Neural cell (in vitro differentiated cells): Measurements from ENCODE around the gene MRPL36.

Experiments
- EP300 ChIP-seq: fragments of 450-650 bp; conservative IDR thresholded peaks from 2 replicates; pipeline ENCODE4 v1.6.1; 2014; ENCODE audit warnings: antibody characterized with exemption, mild to moderate bottlenecking, moderate library complexity; ENCODE audit not compliant: poor library complexity, severe bottlenecking
- EZH2 ChIP-seq: fragments of 200-600, 300-800 bp; shearing (Covaris generic), sonication (generic); IDR thresholded peaks from 2 replicates; pipeline ENCODE4 v1.6.1; 2014; ENCODE audit warnings: antibody characterized with exemption, low read length, borderline replicate concordance, mild to moderate bottlenecking; ENCODE audit not compliant: insufficient read depth, poor library complexity, severe bottlenecking
- MXI1 ChIP-seq: fragments of 450-650 bp; conservative IDR thresholded peaks from 2 replicates; pipeline ENCODE4 v1.6.1; 2014; ENCODE audit warnings: antibody characterized with exemption, mild to moderate bottlenecking; ENCODE audit not compliant: poor library complexity, severe bottlenecking
- POLR2AphosphoS5 ChIP-seq: IDR thresholded peaks from 2 replicates; pipeline ENCODE4 v1.6.1; 2012
- RAD21 ChIP-seq: fragments of 450-650 bp; conservative IDR thresholded peaks from 2 replicates; pipeline ENCODE4 v1.6.1; 2014; ENCODE audit warnings: antibody characterized with exemption, mild to moderate bottlenecking, moderate library complexity
- TAF1 ChIP-seq: IDR thresholded peaks from 2 replicates; pipeline ENCODE4 v1.6.1; 2012; ENCODE audit warnings: low read depth
- TF ChIP-seq, protein P1 (sequence below): fragments of 450-650 bp; IDR thresholded peaks from 2 replicates; pipeline ENCODE4 v1.5.1; 2014; ENCODE audit warnings: antibody characterized with exemption, mild to moderate bottlenecking, moderate library complexity; ENCODE audit not compliant: poor library complexity, severe bottlenecking
- TF ChIP-seq, protein P2 (sequence below): IDR thresholded peaks from 2 replicates; pipeline ENCODE4 v1.6.1; 2012; ENCODE audit warnings: borderline replicate concordance

DNA sequence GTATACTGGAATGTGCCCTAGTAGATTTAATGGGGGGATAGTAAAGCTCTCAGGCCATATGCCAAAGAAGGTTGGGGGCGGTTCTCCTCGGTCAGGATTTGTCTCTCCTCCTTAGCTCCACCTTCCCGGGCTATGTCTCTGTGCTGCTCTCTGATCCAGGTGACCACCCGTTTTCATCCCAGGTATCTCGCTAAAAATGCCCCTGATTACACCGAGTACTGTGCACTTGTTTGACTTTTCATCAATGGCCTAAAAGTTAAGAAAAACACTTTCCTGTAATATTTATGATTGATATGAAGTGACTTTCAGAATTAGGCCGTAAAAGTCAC, 2.3 kb upstream of the MRPL36 start:
- TF ChIP-seq, protein P1, sequence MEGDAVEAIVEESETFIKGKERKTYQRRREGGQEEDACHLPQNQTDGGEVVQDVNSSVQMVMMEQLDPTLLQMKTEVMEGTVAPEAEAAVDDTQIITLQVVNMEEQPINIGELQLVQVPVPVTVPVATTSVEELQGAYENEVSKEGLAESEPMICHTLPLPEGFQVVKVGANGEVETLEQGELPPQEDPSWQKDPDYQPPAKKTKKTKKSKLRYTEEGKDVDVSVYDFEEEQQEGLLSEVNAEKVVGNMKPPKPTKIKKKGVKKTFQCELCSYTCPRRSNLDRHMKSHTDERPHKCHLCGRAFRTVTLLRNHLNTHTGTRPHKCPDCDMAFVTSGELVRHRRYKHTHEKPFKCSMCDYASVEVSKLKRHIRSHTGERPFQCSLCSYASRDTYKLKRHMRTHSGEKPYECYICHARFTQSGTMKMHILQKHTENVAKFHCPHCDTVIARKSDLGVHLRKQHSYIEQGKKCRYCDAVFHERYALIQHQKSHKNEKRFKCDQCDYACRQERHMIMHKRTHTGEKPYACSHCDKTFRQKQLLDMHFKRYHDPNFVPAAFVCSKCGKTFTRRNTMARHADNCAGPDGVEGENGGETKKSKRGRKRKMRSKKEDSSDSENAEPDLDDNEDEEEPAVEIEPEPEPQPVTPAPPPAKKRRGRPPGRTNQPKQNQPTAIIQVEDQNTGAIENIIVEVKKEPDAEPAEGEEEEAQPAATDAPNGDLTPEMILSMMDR, result no peak
- TF ChIP-seq TAF1, result no peak
- no peak for TF ChIP-seq MXI1
- TF ChIP-seq POLR2AphosphoS5, result no peak
- TF ChIP-seq EP300, result no peak
- TF ChIP-seq EZH2, result no peak
- TF ChIP-seq RAD21, result no peak
- TF ChIP-seq, protein P2, sequence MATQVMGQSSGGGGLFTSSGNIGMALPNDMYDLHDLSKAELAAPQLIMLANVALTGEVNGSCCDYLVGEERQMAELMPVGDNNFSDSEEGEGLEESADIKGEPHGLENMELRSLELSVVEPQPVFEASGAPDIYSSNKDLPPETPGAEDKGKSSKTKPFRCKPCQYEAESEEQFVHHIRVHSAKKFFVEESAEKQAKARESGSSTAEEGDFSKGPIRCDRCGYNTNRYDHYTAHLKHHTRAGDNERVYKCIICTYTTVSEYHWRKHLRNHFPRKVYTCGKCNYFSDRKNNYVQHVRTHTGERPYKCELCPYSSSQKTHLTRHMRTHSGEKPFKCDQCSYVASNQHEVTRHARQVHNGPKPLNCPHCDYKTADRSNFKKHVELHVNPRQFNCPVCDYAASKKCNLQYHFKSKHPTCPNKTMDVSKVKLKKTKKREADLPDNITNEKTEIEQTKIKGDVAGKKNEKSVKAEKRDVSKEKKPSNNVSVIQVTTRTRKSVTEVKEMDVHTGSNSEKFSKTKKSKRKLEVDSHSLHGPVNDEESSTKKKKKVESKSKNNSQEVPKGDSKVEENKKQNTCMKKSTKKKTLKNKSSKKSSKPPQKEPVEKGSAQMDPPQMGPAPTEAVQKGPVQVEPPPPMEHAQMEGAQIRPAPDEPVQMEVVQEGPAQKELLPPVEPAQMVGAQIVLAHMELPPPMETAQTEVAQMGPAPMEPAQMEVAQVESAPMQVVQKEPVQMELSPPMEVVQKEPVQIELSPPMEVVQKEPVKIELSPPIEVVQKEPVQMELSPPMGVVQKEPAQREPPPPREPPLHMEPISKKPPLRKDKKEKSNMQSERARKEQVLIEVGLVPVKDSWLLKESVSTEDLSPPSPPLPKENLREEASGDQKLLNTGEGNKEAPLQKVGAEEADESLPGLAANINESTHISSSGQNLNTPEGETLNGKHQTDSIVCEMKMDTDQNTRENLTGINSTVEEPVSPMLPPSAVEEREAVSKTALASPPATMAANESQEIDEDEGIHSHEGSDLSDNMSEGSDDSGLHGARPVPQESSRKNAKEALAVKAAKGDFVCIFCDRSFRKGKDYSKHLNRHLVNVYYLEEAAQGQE, result no peak
